ENCODE data around the gene NFIA. TPM values are rescaled to one million over a fixed set of nuclear protein-coding genes. Genes with fewer than 3 reads are reported as not detected.

Gene NFIA
- polyA plus RNA-seq, 1 donor (not counting 4 experiments of a cell fraction or from before 2014, with no cell fraction given) = 14.7 TPM

GRCh38 chr1:61170328-61171238, 88.2 kb downstream of the NFIA start:
- dilution Hi-C loops (cut with MboI; ENCODE audit: extremely low pct_ligation_motif_present, low sequenced_read_pairs) = no loop called here
- Histone ChIP-seq H3K27me3 (ENCODE audit: control insufficient read depth, extremely low read depth, insufficient read depth, low read length) (no peaks in the 10 kb centered on the region), H3K4me3 (ENCODE audit: control insufficient read depth in 2 of 3, extremely low read depth in 1 of 3, insufficient read depth in 2 of 3, low read depth in 1 of 3, low read length in 3 of 3) (no peak overlapping the region), H2AFZ (ENCODE audit: control insufficient read depth, low read length) (no peak overlapping the region), H3K9ac (ENCODE audit: control insufficient read depth, extremely low read depth, insufficient read depth, low read length) (no peak overlapping the region), H3K27ac (ENCODE audit: control insufficient read depth, insufficient read depth, low read length) (no peak overlapping the region), H3K9me1 (ENCODE audit: control insufficient read depth, extremely low read depth, insufficient read depth, low read length) (peaks cover 2% of the 10 kb centered on the region), H3K36me3 (ENCODE audit: control insufficient read depth in 2 of 2, extremely low read depth in 1 of 2, insufficient read depth in 2 of 2, low read length in 2 of 2) (no peaks in the 10 kb centered on the region), H3K79me2 (ENCODE audit: control insufficient read depth, insufficient read depth, low read length) (peaks cover 2% of the 10 kb centered on the region), H3K9me3 (ENCODE audit: control insufficient read depth, low read depth, low read length) (no peaks in the 10 kb centered on the region), H4K20me1 (ENCODE audit: control insufficient read depth, extremely low read depth, insufficient read depth, low read length) (no peaks in the 10 kb centered on the region), H3K4me2 (ENCODE audit: control insufficient read depth, extremely low read depth, insufficient read depth, low read depth, low read length) (peak overlapping the region; percentile 45), H3K4me1 (ENCODE audit: control insufficient read depth, extremely low read depth, insufficient read depth, low read length) (peaks cover 15% of the 10 kb centered on the region)
- DNase-seq (ENCODE audit: low read depth, low spot score) (no peak), FAIRE-seq (peak; percentile 84)
- no peak for TF ChIP-seq EZH2 (IDR thresholded peaks at IDR 0.05; ENCODE audit: low read length)
- TF ChIP-seq CTCF (optimal IDR thresholded peaks at IDR 0.05 in 1 of 3, IDR thresholded peaks at IDR 0.05 in 1 of 3, conservative IDR thresholded peaks at IDR 0.05 in 1 of 3; ENCODE audit: extremely low read depth in 1 of 3, insufficient read depth in 2 of 3, low read length in 3 of 3) = no peak

GRCh38 chr1:61171346-61171745, 89.0 kb downstream of the NFIA start:
- Histone ChIP-seq H2AFZ (ENCODE audit: control insufficient read depth, low read length) (no peak overlapping the region), H3K9me3 (ENCODE audit: control insufficient read depth, low read depth, low read length) (no peaks in the 10 kb centered on the region), H3K36me3 (ENCODE audit: control insufficient read depth in 2 of 2, extremely low read depth in 1 of 2, insufficient read depth in 2 of 2, low read length in 2 of 2) (no peaks in the 10 kb centered on the region), H3K27ac (ENCODE audit: control insufficient read depth, insufficient read depth, low read length) (no peak overlapping the region), H3K9me1 (ENCODE audit: control insufficient read depth, extremely low read depth, insufficient read depth, low read length) (peaks cover 2% of the 10 kb centered on the region), H4K20me1 (ENCODE audit: control insufficient read depth, extremely low read depth, insufficient read depth, low read length) (no peaks in the 10 kb centered on the region), H3K9ac (ENCODE audit: control insufficient read depth, extremely low read depth, insufficient read depth, low read length) (no peak overlapping the region), H3K27me3 (ENCODE audit: control insufficient read depth, extremely low read depth, insufficient read depth, low read length) (no peaks in the 10 kb centered on the region), H3K4me3 (ENCODE audit: control insufficient read depth in 2 of 3, extremely low read depth in 1 of 3, insufficient read depth in 2 of 3, low read depth in 1 of 3, low read length in 3 of 3) (no peak overlapping the region), H3K4me1 (ENCODE audit: control insufficient read depth, extremely low read depth, insufficient read depth, low read length) (peaks cover 15% of the 10 kb centered on the region), H3K79me2 (ENCODE audit: control insufficient read depth, insufficient read depth, low read length) (peaks cover 2% of the 10 kb centered on the region), H3K4me2 (ENCODE audit: control insufficient read depth, extremely low read depth, insufficient read depth, low read depth, low read length) (no peak overlapping the region)
- FAIRE-seq = no peak
- TF ChIP-seq EZH2 (IDR thresholded peaks at IDR 0.05; ENCODE audit: low read length) = no peak
- no peak for TF ChIP-seq CTCF (optimal IDR thresholded peaks at IDR 0.05 in 1 of 3, IDR thresholded peaks at IDR 0.05 in 1 of 3, conservative IDR thresholded peaks at IDR 0.05 in 1 of 3; ENCODE audit: extremely low read depth in 1 of 3, insufficient read depth in 2 of 3, low read length in 3 of 3)
- DNase-seq (ENCODE audit: low read depth, low spot score) = no peak
- dilution Hi-C loops (cut with MboI; ENCODE audit: extremely low pct_ligation_motif_present, low sequenced_read_pairs) = no loop called here
